ENCODE results near the gene PPP1R3D.
"Not testable (repeated sequence)": the region's sequence is repeated elsewhere in the genome, so short reads cannot be mapped to it uniquely, and the experiment has no call there.

PPP1R3D gene

GRCh38 chr20:59912609-59913008, 27.5 kb downstream of the PPP1R3D start:
- no peak for DNase-seq

GRCh38 chr20:59911041-59911440, 29.1 kb downstream of the PPP1R3D start:
- no peak for DNase-seq

- DNase-seq, result no peak
Observed at GRCh38 chr20:59908855-59909254, 31.2 kb downstream of the PPP1R3D start.

- DNase-seq, result no peak
Observed at GRCh38 chr20:59903621-59904020, 36.5 kb downstream of the PPP1R3D start.

- no peak for DNase-seq
Observed at GRCh38 chr20:59902470-59902869, 37.6 kb downstream of the PPP1R3D start.

GRCh38 chr20:59895908-59896307, 44.2 kb downstream of the PPP1R3D start:
- DNase-seq, result no peak

GRCh38 chr20:59891581-59891980, 48.5 kb downstream of the PPP1R3D start:
- DNase-seq, result no peak

- DNase-seq, result not testable (repeated sequence)
Observed at GRCh38 chr20:59890035-59890434, 50.1 kb downstream of the PPP1R3D start.

- no peak for DNase-seq
Observed at GRCh38 chr20:59888050-59888449, 52.1 kb downstream of the PPP1R3D start.

Data from activated gamma-delta T cell (primary cell).